HG02885 (cell line): ENCODE measurements around the gene CRTC1.

Experiments
- ATAC-seq: cut with Tn5 transposase; IDR thresholded peaks from one replicate; pipeline ENCODE4 v1.9.1; 2021; ENCODE audit warnings: mild to moderate bottlenecking; ENCODE audit not compliant: unreplicated experiment, poor library complexity

CRTC1 gene

DNA sequence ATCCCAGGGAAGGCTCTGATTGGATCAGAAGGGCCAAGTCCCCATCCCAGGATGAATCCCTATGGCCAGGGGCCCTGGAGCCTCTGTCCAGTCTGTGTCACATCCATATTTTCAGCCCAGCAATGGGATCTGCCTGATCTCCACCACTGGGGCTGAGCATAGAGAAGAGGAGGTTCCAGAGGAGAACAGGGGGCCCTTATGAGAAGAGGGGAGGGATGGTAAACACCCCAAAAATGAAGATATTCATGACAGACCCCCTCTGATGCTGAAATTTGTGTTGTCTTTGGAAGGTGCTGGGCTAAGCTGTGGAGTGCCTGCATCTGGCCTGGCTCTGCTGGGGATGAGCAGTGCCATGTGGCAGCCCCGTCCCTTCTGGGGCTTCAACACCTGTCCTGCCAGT is 32.2 kb upstream of the CRTC1 start:
- no peak for ATAC-seq

- ATAC-seq = no peak
Observed at GRCh38 chr19:18651733-18652132, 31.7 kb upstream of the CRTC1 start.

GRCh38 chr19:18653853-18654252 is 29.6 kb upstream of the CRTC1 start:
- ATAC-seq = no peak

GRCh38 chr19:18654469-18654868 is 29.0 kb upstream of the CRTC1 start:
- no peak for ATAC-seq

- no peak for ATAC-seq
Observed at GRCh38 chr19:18655173-18655844, 28.2 kb upstream of the CRTC1 start.

DNA sequence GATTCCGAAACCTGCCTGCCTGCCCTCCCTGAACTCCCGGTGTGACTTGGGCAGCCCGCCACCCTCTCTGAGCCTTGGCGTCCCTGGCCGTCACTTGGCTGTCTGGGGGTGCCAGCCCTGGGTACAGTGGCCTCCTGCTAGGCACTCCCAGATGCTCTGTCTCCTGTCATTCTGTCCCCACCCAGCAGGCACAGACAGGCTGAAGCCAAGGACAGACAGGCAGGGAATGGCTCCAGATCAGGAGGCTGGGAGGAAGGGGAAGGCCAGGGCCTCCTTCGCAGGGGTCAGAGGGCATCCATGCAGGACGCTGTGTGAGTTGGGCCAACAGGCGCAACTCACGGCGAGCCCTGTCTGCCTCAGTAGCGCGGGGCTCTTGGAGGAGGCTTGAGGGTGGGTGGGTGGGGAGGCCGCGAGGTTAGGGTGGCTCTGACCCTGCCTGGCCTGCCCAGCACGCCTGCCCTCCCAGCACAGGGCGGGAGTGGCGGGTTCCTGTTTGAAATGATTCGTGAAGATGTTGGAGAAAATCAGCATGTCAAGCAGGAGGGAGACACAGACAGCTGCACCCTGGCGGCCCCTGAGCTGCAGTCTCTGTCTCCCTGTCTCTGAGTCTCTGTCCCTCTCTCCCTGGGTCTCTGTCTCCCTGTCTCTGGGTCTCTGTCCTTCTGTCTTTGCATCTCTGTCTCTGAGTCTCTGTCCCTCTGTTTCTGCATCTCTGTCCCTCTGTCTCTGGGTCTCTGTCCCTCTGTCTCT is 27.0 kb upstream of the CRTC1 start:
- ATAC-seq = no peak

DNA sequence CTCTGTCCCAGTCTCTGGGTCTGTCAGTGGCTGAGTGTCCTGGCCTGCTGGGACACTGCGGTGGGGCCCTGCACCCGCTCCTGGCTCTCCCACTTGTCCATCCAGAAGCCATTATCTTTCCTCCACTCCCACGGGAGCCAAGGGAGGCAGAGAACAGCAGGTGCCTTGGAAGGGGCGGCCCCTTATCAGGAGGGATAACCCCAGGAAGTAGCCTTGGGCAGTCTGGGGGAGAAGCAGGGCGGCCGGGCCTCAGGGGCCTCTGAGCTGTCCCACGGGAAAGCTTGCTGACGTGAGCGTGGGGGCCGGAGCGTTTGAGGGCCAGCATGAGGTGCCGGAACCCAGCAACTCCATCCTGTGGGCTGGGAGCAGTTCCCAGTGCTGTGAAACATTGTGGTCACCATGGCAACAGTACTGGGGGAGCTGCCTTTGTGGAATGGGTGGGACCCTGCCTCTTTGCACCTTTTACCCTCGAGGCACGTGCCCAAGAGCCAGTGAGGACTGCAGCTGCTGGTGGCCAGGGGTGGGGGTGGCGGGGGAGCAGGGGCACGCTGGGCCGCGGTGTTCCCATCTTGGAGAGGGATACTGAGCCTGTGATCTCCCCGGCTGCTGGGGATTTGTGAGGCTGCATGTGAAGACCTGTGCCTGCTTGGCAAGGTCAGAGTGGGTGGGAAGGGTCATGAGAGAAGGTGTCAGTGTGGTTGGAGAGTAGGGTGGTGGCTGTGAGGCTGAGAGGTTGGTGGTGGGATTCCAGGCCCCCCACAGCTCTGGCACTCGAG is 25.7 kb upstream of the CRTC1 start:
- no peak for ATAC-seq

DNA sequence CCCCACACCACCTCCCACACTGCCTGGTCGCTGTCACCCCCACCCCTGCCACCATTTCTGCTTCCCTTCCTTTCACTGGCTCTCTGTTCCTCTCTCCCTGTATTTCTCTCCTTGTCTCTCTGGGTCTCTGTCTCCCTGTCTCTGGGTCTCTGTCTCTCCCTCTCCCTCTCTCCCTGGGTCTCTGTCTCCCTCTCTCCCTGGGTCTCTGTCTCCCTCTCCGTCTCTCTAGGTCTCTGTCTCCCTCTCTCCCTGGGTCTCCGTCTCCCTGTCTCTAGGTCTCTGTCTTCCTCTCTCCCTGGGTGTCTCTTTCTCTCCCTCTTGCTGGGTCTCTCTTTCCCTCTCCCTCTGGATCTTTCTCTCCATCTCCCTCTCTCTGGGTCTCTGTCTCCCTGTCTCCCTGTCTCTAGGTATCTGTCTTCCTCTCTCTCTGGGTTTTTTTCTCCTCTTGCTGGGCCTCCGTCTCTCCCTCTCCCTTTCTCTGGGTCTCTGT is 25.1 kb upstream of the CRTC1 start:
- no peak for ATAC-seq

- no peak for ATAC-seq
Observed at GRCh38 chr19:18659281-18660050, 24.0 kb upstream of the CRTC1 start.

- ATAC-seq = no peak
Observed at GRCh38 chr19:18660051-18660910, 23.2 kb upstream of the CRTC1 start.

- no peak for ATAC-seq
Observed at GRCh38 chr19:18660939-18661670, 22.4 kb upstream of the CRTC1 start.

- ATAC-seq = no peak
Observed at GRCh38 chr19:18662972-18663732, 20.3 kb upstream of the CRTC1 start.

DNA sequence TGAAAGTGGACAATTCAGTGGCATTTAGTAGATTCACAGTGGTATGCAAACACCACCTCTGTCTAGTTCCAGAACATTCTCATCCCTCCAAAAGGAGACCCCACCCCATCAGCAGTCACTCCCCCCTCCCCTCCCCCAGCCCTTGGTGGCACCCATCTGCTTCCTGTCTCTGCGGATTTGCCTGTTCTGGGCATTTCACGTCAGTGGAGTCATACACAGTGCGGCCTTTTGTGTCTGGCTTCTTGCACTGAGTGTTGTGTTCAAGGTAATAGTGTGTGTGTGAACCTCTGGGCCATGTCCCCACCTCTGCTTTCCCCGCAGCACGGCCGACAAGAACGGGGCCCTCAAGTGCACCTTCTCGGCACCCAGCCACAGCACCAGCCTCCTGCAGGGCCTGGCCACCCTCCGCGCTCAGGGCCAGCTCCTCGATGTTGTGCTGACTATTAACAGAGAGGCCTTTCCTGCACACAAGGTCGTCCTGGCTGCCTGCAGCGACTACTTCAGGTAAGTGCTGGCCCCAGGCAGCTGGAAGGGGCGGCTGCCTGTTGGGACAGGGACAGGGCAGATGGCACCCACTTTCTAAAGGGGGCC is 19.4 kb upstream of the CRTC1 start:
- no peak for ATAC-seq

- ATAC-seq = no peak
Observed at GRCh38 chr19:18665771-18666202, 17.7 kb upstream of the CRTC1 start.

- no peak for ATAC-seq
Observed at GRCh38 chr19:18666317-18666716, 17.2 kb upstream of the CRTC1 start.

GRCh38 chr19:18666784-18667183 is 16.7 kb upstream of the CRTC1 start:
- no peak for ATAC-seq

DNA sequence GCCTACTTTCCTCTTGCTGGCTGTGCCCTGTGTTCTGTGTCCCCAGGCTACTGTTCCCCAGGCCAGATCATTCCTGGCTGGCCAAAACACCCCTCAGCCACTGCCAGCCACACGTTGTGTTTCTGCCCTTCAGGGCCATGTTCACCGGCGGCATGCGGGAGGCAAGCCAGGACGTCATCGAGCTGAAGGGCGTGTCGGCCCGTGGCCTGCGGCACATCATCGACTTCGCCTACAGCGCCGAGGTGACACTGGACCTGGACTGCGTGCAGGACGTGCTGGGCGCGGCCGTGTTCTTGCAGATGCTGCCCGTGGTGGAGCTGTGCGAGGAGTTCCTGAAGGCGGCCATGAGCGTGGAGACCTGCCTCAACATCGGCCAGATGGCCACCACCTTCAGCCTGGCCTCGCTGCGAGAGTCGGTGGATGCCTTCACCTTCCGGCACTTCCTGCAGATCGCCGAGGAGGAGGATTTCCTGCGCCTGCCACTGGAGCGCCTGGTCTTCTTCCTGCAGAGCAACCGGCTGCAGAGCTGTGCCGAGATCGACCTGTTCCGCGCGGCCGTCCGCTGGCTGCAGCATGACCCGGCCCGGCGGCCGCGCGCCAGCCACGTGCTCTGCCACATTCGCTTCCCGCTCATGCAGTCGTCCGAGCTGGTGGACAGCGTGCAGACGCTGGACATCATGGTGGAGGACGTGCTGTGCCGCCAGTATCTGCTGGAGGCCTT is 15.8 kb upstream of the CRTC1 start:
- no peak for ATAC-seq
